Activated CD8-positive, alpha-beta memory T cell treated with anti-CD3 and anti-CD28 coated beads for 1 hour (primary cell): Measurements from ENCODE around the gene IPO4.
"Not testable (repeated sequence)": the region's sequence is repeated elsewhere in the genome, so short reads cannot be mapped to it uniquely, and the experiment has no call there.

Source experiments
- DNase-seq, 2 donors: peaks; one replicate each; pipeline ENCODE4 v3.0.0-alpha.2; 2020; ENCODE audit warnings: low read depth in 1 of 2; ENCODE audit errors: extremely low read depth in 1 of 2

IPO4 gene

GRCh38 chr14:24215495-24216344 is 27.1 kb upstream of the IPO4 start, which contains the start of gene MDP1:
Gene MDP1, minus strand, starts transcription at chr14:24216066. Its CDS starts 111 bp downstream, at chr14:24215955.
- DNase-seq: peak; percentile 65 to 73

GRCh38 chr14:24213866-24214662 is 25.4 kb upstream of the IPO4 start:
- no peak for DNase-seq

GRCh38 chr14:24212924-24213865 is 24.6 kb upstream of the IPO4 start, which contains the start of gene CHMP4A:
Gene CHMP4A, minus strand, starts transcription at chr14:24213488. Its CDS starts 49 bp downstream, at chr14:24213439.
- peak; percentile 91 to 92 for DNase-seq

- no peak for DNase-seq
Observed at GRCh38 chr14:24211311-24211710, 22.7 kb upstream of the IPO4 start.

GRCh38 chr14:24207625-24208024 is 19.0 kb upstream of the IPO4 start:
- no peak for DNase-seq

- DNase-seq: no peak
Observed at GRCh38 chr14:24207104-24207551, 18.5 kb upstream of the IPO4 start.

- no peak for DNase-seq
Observed at GRCh38 chr14:24206260-24207103, 17.9 kb upstream of the IPO4 start.

GRCh38 chr14:24204163-24205146 is 15.8 kb upstream of the IPO4 start:
- no peak for DNase-seq

GRCh38 chr14:24203249-24203886 is 14.8 kb upstream of the IPO4 start:
- DNase-seq: not testable (repeated sequence)

- not testable (repeated sequence) for DNase-seq
Observed at GRCh38 chr14:24202538-24202937, 13.9 kb upstream of the IPO4 start.

GRCh38 chr14:24198814-24199524 is 10.4 kb upstream of the IPO4 start:
- no peak for DNase-seq

- DNase-seq: no peak
Observed at GRCh38 chr14:24197056-24197450, 8.4 kb upstream of the IPO4 start.

- no peak for DNase-seq
Observed at GRCh38 chr14:24196071-24197055, 7.7 kb upstream of the IPO4 start.

GRCh38 chr14:24195186-24196070 is 6.8 kb upstream of the IPO4 start, which contains the start of gene TM9SF1:
Gene TM9SF1, minus strand, starts transcription at chr14:24195441. Its CDS starts 422 bp downstream, at chr14:24195019.
- DNase-seq: peak; percentile 79 to 81

GRCh38 chr14:24194873-24195185 is 6.2 kb upstream of the IPO4 start:
- no peak for DNase-seq
